Measurements from ENCODE around the gene KITLG.
"Not testable (repeated sequence)": the region's sequence is repeated elsewhere in the genome, so short reads cannot be mapped to it uniquely, and the experiment has no call there.

Gene KITLG

GRCh38 chr12:88558340-88558867 is 21.9 kb downstream of the KITLG start:
- no peak overlapping the region for H3K4me3 ChIP-seq (replicated peaks; ENCODE audit: low read depth, low read length)
- TF ChIP-seq CTCF (IDR thresholded peaks at IDR 0.05; ENCODE audit: insufficient read depth, low read length, poor library complexity, severe bottlenecking): no peak

DNA sequence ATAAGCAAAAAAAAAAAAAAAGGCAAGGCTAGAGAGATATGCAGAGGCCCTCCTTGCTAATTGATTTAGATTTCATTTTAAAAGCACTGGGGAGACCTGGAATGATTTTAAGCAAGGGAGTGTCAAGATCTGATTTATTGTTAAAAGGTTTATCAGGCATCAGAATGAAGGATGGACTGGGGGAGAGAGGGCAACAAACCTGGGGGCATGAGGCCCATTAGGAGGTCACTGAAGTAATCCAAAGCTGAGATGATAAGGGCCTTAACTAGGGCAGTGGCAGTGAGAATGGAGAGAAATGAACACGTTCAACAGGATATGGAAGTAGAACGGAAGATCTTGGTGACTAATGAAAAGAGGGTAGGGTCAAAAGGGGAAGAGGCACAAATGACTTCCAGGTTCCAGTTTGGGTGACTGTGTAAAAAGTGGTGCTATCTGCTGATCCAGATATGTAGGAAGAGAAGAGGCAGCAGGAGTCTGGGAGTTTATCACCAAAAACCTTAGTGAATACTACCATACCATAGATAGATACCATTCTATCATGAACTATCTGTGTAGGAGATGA is 24.0 kb downstream of the KITLG start:
- Histone ChIP-seq H3K4me3 (replicated peaks; ENCODE audit: low read depth, low read length) (no peak overlapping the region), H3K27me3 (replicated peaks; ENCODE audit: control insufficient read depth, insufficient read depth, low read length) (no peaks in the 10 kb centered on the region), H3K36me3 (ENCODE audit: control insufficient read depth, insufficient read depth, low read length) (no peaks in the 10 kb centered on the region)
- DNase-seq (ENCODE audit: extremely low read depth, insufficient read length): no peak
- no peak for TF ChIP-seq CTCF (IDR thresholded peaks at IDR 0.05; ENCODE audit: insufficient read depth, low read length, poor library complexity, severe bottlenecking)

More at GRCh38 chr12:88558340-88558867, 21.9 kb downstream of the KITLG start:
- DNase-seq (ENCODE audit: extremely low read depth, insufficient read length): no peak
- no peaks in the 10 kb centered on the region for H3K36me3 ChIP-seq (ENCODE audit: control insufficient read depth, insufficient read depth, low read length)
- no peaks in the 10 kb centered on the region for H3K27me3 ChIP-seq (replicated peaks; ENCODE audit: control insufficient read depth, insufficient read depth, low read length)

- H3K36me3 ChIP-seq (ENCODE audit: control insufficient read depth, insufficient read depth, low read length): no peaks in the 10 kb centered on the region
- TF ChIP-seq CTCF (IDR thresholded peaks at IDR 0.05; ENCODE audit: insufficient read depth, low read length, poor library complexity, severe bottlenecking): no peak
- H3K4me3 ChIP-seq (replicated peaks; ENCODE audit: low read depth, low read length): no peak overlapping the region
- no peak for DNase-seq (ENCODE audit: extremely low read depth, insufficient read length)
- no peaks in the 10 kb centered on the region for H3K27me3 ChIP-seq (replicated peaks; ENCODE audit: control insufficient read depth, insufficient read depth, low read length)
These were observed 26.2 kb downstream of the KITLG start for GRCh38 chr12:88553941-88554658.

DNA sequence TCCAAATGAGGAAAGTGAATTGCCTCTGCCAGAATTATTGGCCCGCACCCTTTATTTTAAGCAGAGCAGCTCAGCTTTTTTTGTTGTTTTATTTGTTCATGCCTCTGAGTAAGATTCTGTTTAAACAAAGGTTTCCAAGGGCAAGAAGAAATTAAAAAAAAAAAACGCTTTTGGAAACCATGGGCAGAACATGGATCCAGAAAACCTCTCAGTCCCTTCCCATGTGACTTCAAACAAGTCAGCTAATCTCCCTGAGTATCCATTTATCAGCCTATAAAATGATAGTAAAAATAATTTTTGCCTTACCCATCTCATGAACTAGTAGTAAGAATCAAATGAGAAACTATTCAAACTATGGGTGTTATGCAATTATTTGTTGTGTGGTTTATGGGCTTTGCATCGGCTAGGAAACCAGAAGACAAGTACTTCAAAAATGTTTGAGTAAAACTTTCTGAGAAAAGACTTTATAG is 27.6 kb downstream of the KITLG start:
- TF ChIP-seq CTCF (IDR thresholded peaks at IDR 0.05; ENCODE audit: insufficient read depth, low read length, poor library complexity, severe bottlenecking): no peak
- no peak for DNase-seq (ENCODE audit: extremely low read depth, insufficient read length)
- H3K36me3 ChIP-seq (ENCODE audit: control insufficient read depth, insufficient read depth, low read length): no peaks in the 10 kb centered on the region
- H3K27me3 ChIP-seq (replicated peaks; ENCODE audit: control insufficient read depth, insufficient read depth, low read length): no peaks in the 10 kb centered on the region
- H3K4me3 ChIP-seq (replicated peaks; ENCODE audit: low read depth, low read length): no peak overlapping the region

DNA sequence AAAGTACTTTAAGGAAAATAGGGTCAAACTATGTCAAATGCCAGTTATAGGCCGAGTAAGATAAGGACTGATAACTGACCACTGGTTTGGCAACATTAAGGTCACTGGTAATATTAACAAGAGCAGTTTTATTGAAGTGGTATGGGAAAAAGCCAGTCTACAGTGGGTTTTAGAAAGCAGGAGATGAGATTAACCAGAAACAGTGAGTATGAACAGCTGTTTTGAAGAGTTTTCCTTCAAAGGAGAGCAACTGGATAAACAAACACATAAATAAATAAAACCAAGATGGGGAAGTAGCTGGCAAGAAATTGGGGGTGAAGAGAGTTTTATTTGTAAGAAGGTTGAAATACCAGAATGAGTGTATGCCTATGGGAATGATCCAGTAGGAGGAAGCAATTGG is 30.3 kb downstream of the KITLG start:
- H3K36me3 ChIP-seq (ENCODE audit: control insufficient read depth, insufficient read depth, low read length): no peaks in the 10 kb centered on the region

DNA sequence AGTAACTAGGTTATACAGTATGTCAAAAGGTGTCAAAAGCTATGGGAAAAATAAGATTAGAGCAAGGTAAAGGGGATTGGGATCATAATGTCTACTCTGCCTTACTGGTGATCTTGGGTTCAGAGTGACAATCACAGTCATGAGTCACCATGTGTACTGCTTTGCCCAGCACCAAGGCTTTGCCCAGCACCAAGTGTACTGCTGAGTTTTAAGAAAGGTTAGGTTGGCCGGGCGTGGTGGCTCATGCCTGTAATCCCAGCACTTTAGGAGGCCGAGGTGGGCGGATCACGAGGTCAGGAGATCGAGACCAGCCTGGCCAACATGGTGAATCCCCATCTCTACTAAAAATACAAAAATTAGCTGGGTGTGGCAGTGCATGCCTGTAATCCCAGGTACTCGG is 32.3 kb downstream of the KITLG start:
- H3K36me3 ChIP-seq (ENCODE audit: control insufficient read depth, insufficient read depth, low read length); H3K4me3 ChIP-seq (replicated peaks; ENCODE audit: low read depth, low read length); H3K27me3 ChIP-seq (replicated peaks; ENCODE audit: control insufficient read depth, insufficient read depth, low read length); DNase-seq (ENCODE audit: extremely low read depth, insufficient read length): not testable (repeated sequence)

More for the DNA sequence above, 30.3 kb downstream of the KITLG start:
- Histone ChIP-seq H3K27me3 (replicated peaks; ENCODE audit: control insufficient read depth, insufficient read depth, low read length) (no peaks in the 10 kb centered on the region), H3K4me3 (replicated peaks; ENCODE audit: low read depth, low read length) (no peak overlapping the region)
- DNase-seq (ENCODE audit: extremely low read depth, insufficient read length): no peak
- TF ChIP-seq CTCF (IDR thresholded peaks at IDR 0.05; ENCODE audit: insufficient read depth, low read length, poor library complexity, severe bottlenecking): no peak
